Colonic mucosa (tissue), 4 donors: ENCODE data around the gene NOL4. TPM values are rescaled to one million over a fixed set of nuclear protein-coding genes. Genes with fewer than 3 reads are reported as not detected.
"Not testable (repeated sequence)": the region's sequence is repeated elsewhere in the genome, so short reads cannot be mapped to it uniquely, and the experiment has no call there.

Source experiments
- DNase-seq: peaks from one replicate; pipeline ENCODE4 v3.0.0-alpha.2; 2020
- H3K27ac ChIP-seq: fragments of 200-600 bp; one replicate; pipeline ENCODE4 v1.8.0; 2021
- H3K27me3 ChIP-seq: fragments of 200-600 bp; one replicate; pipeline ENCODE4 v1.8.0; 2021
- H3K36me3 ChIP-seq: fragments of 200-600 bp; one replicate; pipeline ENCODE4 v1.8.0; 2021
- H3K4me1 ChIP-seq: fragments of 200-600 bp; one replicate; pipeline ENCODE4 v1.8.0; 2021; ENCODE audit warnings: mild to moderate bottlenecking
- H3K4me3 ChIP-seq: fragments of 200-600 bp; one replicate; pipeline ENCODE4 v1.8.0; 2021
- H3K9ac ChIP-seq, 2 donors: one replicate each; pipeline ENCODE4 v1.7.0; 2013; ENCODE audit warnings: control low read depth in 2 of 2, low read depth in 2 of 2, low read length in 2 of 2
- H3K9me3 ChIP-seq: fragments of 200-600 bp; one replicate; pipeline ENCODE4 v1.8.0; 2021
- CTCF ChIP-seq: fragments of 200-600 bp; IDR thresholded peaks from one replicate; pipeline ENCODE4 v1.8.0; 2022; ENCODE audit warnings: antibody characterized with exemption, mild to moderate bottlenecking
- intact Hi-C: fragments of 100-400 bp; cut with DNase I; formaldehyde crosslinking; loops from one replicate; pipeline ENCODE4 v1.14.1; 2022
- total RNA-seq, 2 donors: library from RNA; stranded (reverse); fragmentation: NEBNext Ultra II Directional in 1 of 2; extraction: Animal tissue kit (Norgen Biotek cat#: 25700) in 1 of 2; gene quantifications; one replicate each; pipeline ENCODE4 v1.2.1, GENCODE V29; 2021
- donor health status: healthy.
- donor health status: DM: no; HTN: no; CAD: no.
- donor health status: DM: no; HTN: no; CAD: no.

The NOL4 gene
- total RNA-seq, 2 donors from 2014 or later, result 1.3 to 1.5 TPM

GRCh38 chr18:34248727-34249126, 24.0 kb upstream of the NOL4 start:
- H3K27ac ChIP-seq, result no peak overlapping the region
- no peaks in the 10 kb centered on the region for H3K36me3 ChIP-seq
- H3K27me3 ChIP-seq, result no peaks in the 10 kb centered on the region
- no peak overlapping the region for H3K9ac ChIP-seq
- DNase-seq, result no peak
- H3K4me3 ChIP-seq, result no peak overlapping the region
- intact Hi-C loops, result no loop called here
- no peak for TF ChIP-seq CTCF
- no peaks in the 10 kb centered on the region for H3K9me3 ChIP-seq
- H3K4me1 ChIP-seq, result no peaks in the 10 kb centered on the region

GRCh38 chr18:34242739-34243138, 18.0 kb upstream of the NOL4 start:
- Histone ChIP-seq H3K4me3 (no peak overlapping the region), H3K27me3 (no peaks in the 10 kb centered on the region), H3K9me3 (no peaks in the 10 kb centered on the region), H3K27ac (no peak overlapping the region), H3K36me3 (no peaks in the 10 kb centered on the region), H3K9ac (no peak overlapping the region), H3K4me1 (no peaks in the 10 kb centered on the region)
- no peak for TF ChIP-seq CTCF
- intact Hi-C loops, result no loop called here
- no peak for DNase-seq

GRCh38 chr18:34233781-34234388, 9.2 kb upstream of the NOL4 start:
- not testable (repeated sequence) for H3K27me3 ChIP-seq

GRCh38 chr18:34225218-34225553, 473 bp upstream of the NOL4 start:
- no peak for TF ChIP-seq CTCF
- Histone ChIP-seq H3K9me3 (no peaks in the 10 kb centered on the region), H3K4me1 (peaks cover 9% of the 10 kb centered on the region), H3K9ac (no peak overlapping the region), H3K27ac (no peak overlapping the region), H3K36me3 (no peaks in the 10 kb centered on the region), H3K27me3 (peaks cover 26% of the 10 kb centered on the region), H3K4me3 (no peak overlapping the region)
- DNase-seq, result no peak
- intact Hi-C loops, result no loop called here

More at GRCh38 chr18:34233781-34234388, 9.2 kb upstream of the NOL4 start:
- H3K27ac ChIP-seq, H3K36me3 ChIP-seq, H3K4me1 ChIP-seq, H3K9me3 ChIP-seq, DNase-seq, H3K9ac ChIP-seq, intact Hi-C loops, H3K4me3 ChIP-seq: not testable (repeated sequence)

GRCh38 chr18:34223893-34224422, 755 bp downstream of the NOL4 start:
- Histone ChIP-seq H3K4me3 (peak overlapping the region; percentile 27), H3K36me3 (no peaks in the 10 kb centered on the region), H3K4me1 (peaks cover 9% of the 10 kb centered on the region), H3K9ac (no peak overlapping the region), H3K27ac (no peak overlapping the region), H3K27me3 (peaks cover 26% of the 10 kb centered on the region), H3K9me3 (no peaks in the 10 kb centered on the region)
- no peak for TF ChIP-seq CTCF
- DNase-seq, result no peak
- intact Hi-C loops, result no loop called here

GRCh38 chr18:34223164-34223892, 1.4 kb downstream of the NOL4 start:
- Histone ChIP-seq H3K36me3 (no peaks in the 10 kb centered on the region), H3K9ac (no peak overlapping the region), H3K4me1 (peaks cover 9% of the 10 kb centered on the region), H3K4me3 (peak overlapping the region; percentile 27), H3K9me3 (no peaks in the 10 kb centered on the region), H3K27me3 (peaks cover 26% of the 10 kb centered on the region), H3K27ac (no peak overlapping the region)
- no peak for TF ChIP-seq CTCF
- intact Hi-C loops, result no loop called here
- DNase-seq, result peak; percentile 21
